Peyer's patch (tissue), 4 donors: ENCODE measurements around the gene CPNE2.

Experiments used
- POLR2A ChIP-seq, 2 donors: fragments of 450-650 bp; IDR thresholded peaks; one replicate each; pipeline ENCODE4 v1.5.1; 2017; ENCODE audit warnings: antibody characterized with exemption in 2 of 2, mild to moderate bottlenecking in 2 of 2, moderate library complexity in 2 of 2
- TF ChIP-seq, protein P1 (sequence below), 6 experiments: fragments of 450-650 bp in 4 of 6; fragments of 200-600 bp in 2 of 6; sonication (generic) in 1 of 6; IDR thresholded peaks; one replicate each; pipeline ENCODE4 v1.5.1; 2017 to 2019; ENCODE audit warnings: antibody characterized with exemption in 6 of 6, mild to moderate bottlenecking in 3 of 6, moderate library complexity in 1 of 6

DNA sequence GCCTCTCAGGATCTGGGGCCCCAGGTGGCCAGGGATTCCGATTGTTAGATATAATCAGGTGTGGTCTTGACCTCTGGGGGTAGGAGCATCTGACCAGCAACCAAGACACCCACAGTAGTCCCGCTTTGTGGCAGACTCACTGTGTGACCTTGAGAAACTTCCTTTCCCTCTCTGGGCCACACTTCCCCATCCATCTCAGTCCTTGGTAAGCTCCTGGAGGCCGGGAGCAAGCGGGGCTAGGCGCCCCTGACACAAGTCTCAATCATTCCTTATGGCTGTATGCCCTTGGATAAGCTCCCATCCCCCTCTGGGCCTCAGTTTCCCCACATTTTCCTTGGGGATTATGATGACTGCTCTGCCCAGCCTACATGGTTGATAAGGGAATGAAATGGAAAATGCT lies 21.3 kb downstream of the CPNE2 start:
- TF ChIP-seq, protein P1, sequence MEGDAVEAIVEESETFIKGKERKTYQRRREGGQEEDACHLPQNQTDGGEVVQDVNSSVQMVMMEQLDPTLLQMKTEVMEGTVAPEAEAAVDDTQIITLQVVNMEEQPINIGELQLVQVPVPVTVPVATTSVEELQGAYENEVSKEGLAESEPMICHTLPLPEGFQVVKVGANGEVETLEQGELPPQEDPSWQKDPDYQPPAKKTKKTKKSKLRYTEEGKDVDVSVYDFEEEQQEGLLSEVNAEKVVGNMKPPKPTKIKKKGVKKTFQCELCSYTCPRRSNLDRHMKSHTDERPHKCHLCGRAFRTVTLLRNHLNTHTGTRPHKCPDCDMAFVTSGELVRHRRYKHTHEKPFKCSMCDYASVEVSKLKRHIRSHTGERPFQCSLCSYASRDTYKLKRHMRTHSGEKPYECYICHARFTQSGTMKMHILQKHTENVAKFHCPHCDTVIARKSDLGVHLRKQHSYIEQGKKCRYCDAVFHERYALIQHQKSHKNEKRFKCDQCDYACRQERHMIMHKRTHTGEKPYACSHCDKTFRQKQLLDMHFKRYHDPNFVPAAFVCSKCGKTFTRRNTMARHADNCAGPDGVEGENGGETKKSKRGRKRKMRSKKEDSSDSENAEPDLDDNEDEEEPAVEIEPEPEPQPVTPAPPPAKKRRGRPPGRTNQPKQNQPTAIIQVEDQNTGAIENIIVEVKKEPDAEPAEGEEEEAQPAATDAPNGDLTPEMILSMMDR (IDR thresholded peaks at IDR 0.05) = no peak
- TF ChIP-seq POLR2A (IDR thresholded peaks at IDR 0.05) = no peak
